Measurements from ENCODE around the gene PCDH7.

DNA sequence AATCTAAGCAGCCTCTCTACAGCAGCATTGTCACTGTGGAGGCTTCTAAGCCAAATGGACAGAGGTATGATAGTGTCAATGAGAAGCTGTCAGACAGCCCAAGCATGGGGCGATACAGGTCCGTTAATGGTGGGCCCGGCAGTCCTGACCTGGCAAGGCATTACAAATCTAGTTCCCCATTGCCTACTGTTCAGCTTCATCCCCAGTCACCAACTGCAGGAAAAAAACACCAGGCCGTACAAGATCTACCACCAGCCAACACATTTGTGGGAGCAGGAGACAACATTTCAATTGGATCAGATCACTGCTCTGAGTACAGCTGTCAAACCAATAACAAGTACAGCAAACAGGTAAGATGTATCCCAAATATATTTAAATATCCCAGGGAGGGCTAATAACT, 4.1 kb downstream of the PCDH7 start:
- TF ChIP-seq, protein P1, sequence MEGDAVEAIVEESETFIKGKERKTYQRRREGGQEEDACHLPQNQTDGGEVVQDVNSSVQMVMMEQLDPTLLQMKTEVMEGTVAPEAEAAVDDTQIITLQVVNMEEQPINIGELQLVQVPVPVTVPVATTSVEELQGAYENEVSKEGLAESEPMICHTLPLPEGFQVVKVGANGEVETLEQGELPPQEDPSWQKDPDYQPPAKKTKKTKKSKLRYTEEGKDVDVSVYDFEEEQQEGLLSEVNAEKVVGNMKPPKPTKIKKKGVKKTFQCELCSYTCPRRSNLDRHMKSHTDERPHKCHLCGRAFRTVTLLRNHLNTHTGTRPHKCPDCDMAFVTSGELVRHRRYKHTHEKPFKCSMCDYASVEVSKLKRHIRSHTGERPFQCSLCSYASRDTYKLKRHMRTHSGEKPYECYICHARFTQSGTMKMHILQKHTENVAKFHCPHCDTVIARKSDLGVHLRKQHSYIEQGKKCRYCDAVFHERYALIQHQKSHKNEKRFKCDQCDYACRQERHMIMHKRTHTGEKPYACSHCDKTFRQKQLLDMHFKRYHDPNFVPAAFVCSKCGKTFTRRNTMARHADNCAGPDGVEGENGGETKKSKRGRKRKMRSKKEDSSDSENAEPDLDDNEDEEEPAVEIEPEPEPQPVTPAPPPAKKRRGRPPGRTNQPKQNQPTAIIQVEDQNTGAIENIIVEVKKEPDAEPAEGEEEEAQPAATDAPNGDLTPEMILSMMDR (IDR thresholded peaks at IDR 0.05 in 2 of 3, conservative IDR thresholded peaks at IDR 0.05 in 1 of 3; ENCODE audit: borderline replicate concordance in 1 of 3, insufficient read depth in 1 of 3, low read depth in 2 of 3, low read length in 2 of 3) = no peak
- no peak for TF ChIP-seq CBX3 (IDR thresholded peaks at IDR 0.05; ENCODE audit: low read depth)
- no peak for TF ChIP-seq POLR2A (IDR thresholded peaks at IDR 0.05; ENCODE audit: borderline replicate concordance, extremely low read depth, insufficient read depth, insufficient read length)
- TF ChIP-seq SIN3A (IDR thresholded peaks at IDR 0.05; ENCODE audit: low read depth) = no peak
- TF ChIP-seq POLR2AphosphoS5 (IDR thresholded peaks at IDR 0.05; ENCODE audit: low read depth, low read length) = no peak
- TF ChIP-seq SRF (IDR thresholded peaks at IDR 0.05; ENCODE audit: low read depth) = no peak
- TF ChIP-seq ZNF274 (IDR thresholded peaks at IDR 0.05; ENCODE audit: low read depth, low read length) = no peak
- TF ChIP-seq, protein P2, sequence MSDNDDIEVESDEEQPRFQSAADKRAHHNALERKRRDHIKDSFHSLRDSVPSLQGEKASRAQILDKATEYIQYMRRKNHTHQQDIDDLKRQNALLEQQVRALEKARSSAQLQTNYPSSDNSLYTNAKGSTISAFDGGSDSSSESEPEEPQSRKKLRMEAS (IDR thresholded peaks at IDR 0.05) = no peak
- TF ChIP-seq, protein P3, sequence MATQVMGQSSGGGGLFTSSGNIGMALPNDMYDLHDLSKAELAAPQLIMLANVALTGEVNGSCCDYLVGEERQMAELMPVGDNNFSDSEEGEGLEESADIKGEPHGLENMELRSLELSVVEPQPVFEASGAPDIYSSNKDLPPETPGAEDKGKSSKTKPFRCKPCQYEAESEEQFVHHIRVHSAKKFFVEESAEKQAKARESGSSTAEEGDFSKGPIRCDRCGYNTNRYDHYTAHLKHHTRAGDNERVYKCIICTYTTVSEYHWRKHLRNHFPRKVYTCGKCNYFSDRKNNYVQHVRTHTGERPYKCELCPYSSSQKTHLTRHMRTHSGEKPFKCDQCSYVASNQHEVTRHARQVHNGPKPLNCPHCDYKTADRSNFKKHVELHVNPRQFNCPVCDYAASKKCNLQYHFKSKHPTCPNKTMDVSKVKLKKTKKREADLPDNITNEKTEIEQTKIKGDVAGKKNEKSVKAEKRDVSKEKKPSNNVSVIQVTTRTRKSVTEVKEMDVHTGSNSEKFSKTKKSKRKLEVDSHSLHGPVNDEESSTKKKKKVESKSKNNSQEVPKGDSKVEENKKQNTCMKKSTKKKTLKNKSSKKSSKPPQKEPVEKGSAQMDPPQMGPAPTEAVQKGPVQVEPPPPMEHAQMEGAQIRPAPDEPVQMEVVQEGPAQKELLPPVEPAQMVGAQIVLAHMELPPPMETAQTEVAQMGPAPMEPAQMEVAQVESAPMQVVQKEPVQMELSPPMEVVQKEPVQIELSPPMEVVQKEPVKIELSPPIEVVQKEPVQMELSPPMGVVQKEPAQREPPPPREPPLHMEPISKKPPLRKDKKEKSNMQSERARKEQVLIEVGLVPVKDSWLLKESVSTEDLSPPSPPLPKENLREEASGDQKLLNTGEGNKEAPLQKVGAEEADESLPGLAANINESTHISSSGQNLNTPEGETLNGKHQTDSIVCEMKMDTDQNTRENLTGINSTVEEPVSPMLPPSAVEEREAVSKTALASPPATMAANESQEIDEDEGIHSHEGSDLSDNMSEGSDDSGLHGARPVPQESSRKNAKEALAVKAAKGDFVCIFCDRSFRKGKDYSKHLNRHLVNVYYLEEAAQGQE (IDR thresholded peaks at IDR 0.05; ENCODE audit: low read depth) = no peak
- no peak for TF ChIP-seq YY1 (IDR thresholded peaks at IDR 0.05; ENCODE audit: extremely low read depth, insufficient replicate concordance, low read depth, low read length)

Data from HCT116 (cell line).